PC-9 (cell line): ENCODE measurements around the gene KCTD6. TPM values are rescaled to one million over a fixed set of nuclear protein-coding genes. Genes with fewer than 3 reads are reported as not detected.

Experiments used
- BruUV-seq: library from RNA; stranded (reverse); fragments of 400-500 nt; replicated peaks from 2 replicates; lab custom pipeline; 2021; lab: Mats Ljungman, UMichigan
- CTCF ChIA-PET: fragments of 300-600 bp; sonication (Branson Sonifier 250); formaldehyde crosslinking; loops from one replicate; lab custom pipeline; 2022; ENCODE audit warnings: antibody characterized with exemption; lab: Charles Lee
- POLR2A ChIA-PET: fragments of 300-600 bp; sonication (Branson Sonifier 250); formaldehyde crosslinking; loops from one replicate; lab custom pipeline; 2022; ENCODE audit warnings: antibody characterized with exemption; ENCODE audit not compliant: unreplicated experiment; lab: Charles Lee
- DNase-seq, 2 experiments: peaks; one replicate each; pipeline versions ENCODE4 v3.0.0 to v3.0.0-alpha.2; 2015 to 2022; ENCODE audit warnings: mixed read lengths in 1 of 2
- H2AFZ ChIP-seq: fragments of 200-600 bp; sonication (generic); 2 replicates; pipeline ENCODE4 v1.8.1; 2017; ENCODE audit warnings: antibody characterized with exemption
- H3F3A ChIP-seq: fragments of 200-600 bp; sonication (generic); 2 replicates; pipeline ENCODE4 v1.8.1; 2017; ENCODE audit warnings: antibody characterized with exemption, mild to moderate bottlenecking, low read depth; ENCODE audit not compliant: insufficient read depth
- H3K27ac ChIP-seq: fragments of 200-600 bp; sonication (generic); 2 replicates; pipeline ENCODE4 v1.6.1; 2016; ENCODE audit warnings: mixed run types
- H3K27me3 ChIP-seq: fragments of 200-600 bp; sonication (generic); 2 replicates; pipeline ENCODE4 v1.6.1; 2016; ENCODE audit warnings: low read depth, mixed run types; ENCODE audit not compliant: insufficient read depth
- H3K36me3 ChIP-seq: fragments of 200-600 bp; sonication (generic); 2 replicates; pipeline ENCODE4 v1.6.1; 2016; ENCODE audit warnings: low read depth, mixed run types
- H3K4me1 ChIP-seq: fragments of 200-600 bp; sonication (generic); replicated peaks from 2 replicates; pipeline ENCODE4 v1.6.1; 2016; ENCODE audit warnings: mixed run types; ENCODE audit not compliant: insufficient read depth
- H3K4me2 ChIP-seq: fragments of 200-600 bp; sonication (generic); 2 replicates; pipeline ENCODE4 v1.6.1; 2017; ENCODE audit warnings: mixed run types
- H3K4me3 ChIP-seq: fragments of 200-600 bp; sonication (generic); 2 replicates; pipeline ENCODE4 v1.6.1; 2016; ENCODE audit warnings: mixed run types
- H3K79me2 ChIP-seq: fragments of 200-600 bp; sonication (generic); 2 replicates; pipeline ENCODE4 v1.6.1; 2017; ENCODE audit warnings: low read depth, mixed run types
- H3K9me2 ChIP-seq: fragments of 200-600 bp; sonication (generic); 2 replicates; pipeline ENCODE4 v1.8.1; 2017; ENCODE audit warnings: mild to moderate bottlenecking; ENCODE audit not compliant: insufficient read depth
- H3K9me3 ChIP-seq: fragments of 200-600 bp; sonication (generic); 2 replicates; pipeline ENCODE4 v1.8.1; 2016; ENCODE audit warnings: low read depth; ENCODE audit not compliant: insufficient read depth
- H4K20me1 ChIP-seq: fragments of 200-600 bp; sonication (generic); 2 replicates; pipeline ENCODE4 v1.8.1; 2017; ENCODE audit not compliant: insufficient read depth
- CTCF ChIP-seq: fragments of 200-600 bp; sonication (generic); conservative IDR thresholded peaks from 2 replicates; pipeline ENCODE4 v1.6.1; 2017; ENCODE audit warnings: mixed run types, antibody characterized with exemption, mild to moderate bottlenecking, moderate library complexity
- EZH2 ChIP-seq: fragments of 200-600 bp; sonication (generic); IDR thresholded peaks from 2 replicates; pipeline ENCODE4 v1.8.0; 2017; ENCODE audit warnings: antibody characterized with exemption, low read depth
- intact Hi-C: fragments of 100-400 bp; cut with micrococcal nuclease; formaldehyde crosslinking; loops from one replicate; pipeline ENCODE4 v1.10.0; 2022; ENCODE audit not compliant: unreplicated experiment
- total RNA-seq: library from RNA; stranded (reverse); gene quantifications from 2 replicates; pipeline ENCODE4 v1.2.3, GENCODE V29; 2021

Gene KCTD6
- total RNA-seq, 1 experiment from 2014 or later = 10.3 TPM

- Histone ChIP-seq H3K9me2 (no peaks in the 10 kb centered on the region), H3K36me3 (no peaks in the 10 kb centered on the region), H2AFZ (no peak overlapping the region), H3K27me3 (no peaks in the 10 kb centered on the region), H3K9me3 (no peaks in the 10 kb centered on the region; the same call in 1 of the 2 replicates), H3F3A (0 out of 2 replicates have a peak, but pooled peaks cover 4% of the 10 kb centered on the region), H3K27ac (no peak overlapping the region), H3K4me2 (no peak overlapping the region), H3K4me3 (no peak overlapping the region), H4K20me1 (no peaks in the 10 kb centered on the region), H3K4me1 (peaks cover 23% of the 10 kb centered on the region), H3K79me2 (no peaks in the 10 kb centered on the region)
- BruUV-seq = no TSS peak
- no peak for DNase-seq
- TF ChIP-seq EZH2 (no peak), CTCF (no peak)
- intact Hi-C loops = no loop called here
- ChIA-PET POLR2A (no interaction called here), CTCF (no interaction called here)
Observed at GRCh38 chr3:58478781-58479180, 13.1 kb upstream of the KCTD6 start.

DNA sequence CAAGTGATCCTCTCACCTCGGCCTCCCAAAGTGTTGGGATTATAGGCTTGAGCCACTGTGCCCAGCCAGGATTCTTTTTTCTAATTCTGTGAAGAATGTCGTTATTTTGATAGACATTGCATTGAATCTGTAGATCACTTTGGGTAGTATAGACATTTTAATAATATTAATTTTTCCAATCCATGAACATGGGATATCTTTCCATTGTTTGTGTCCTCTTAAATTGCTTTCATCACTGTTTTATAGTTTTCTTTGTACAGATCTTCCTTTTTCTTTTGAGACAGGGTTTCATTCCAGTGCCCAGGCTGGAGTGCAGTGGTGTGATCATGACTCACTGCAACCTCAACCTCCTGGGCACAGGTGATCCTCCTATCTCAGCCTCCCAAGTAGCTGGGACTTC is 11.6 kb upstream of the KCTD6 start:
- no peak overlapping the region for H3K4me2 ChIP-seq
- H3K4me1 ChIP-seq = peaks cover 8% of the 10 kb centered on the region
- CTCF ChIA-PET = no interaction called here
- no peaks in the 10 kb centered on the region for H3K36me3 ChIP-seq
- POLR2A ChIA-PET = no interaction called here
- no peak overlapping the region for H3K27ac ChIP-seq
- 0 out of 2 replicates have a peak, but pooled peaks cover 4% of the 10 kb centered on the region for H3F3A ChIP-seq
- H3K9me2 ChIP-seq = no peaks in the 10 kb centered on the region
- H3K27me3 ChIP-seq = no peaks in the 10 kb centered on the region
- no peak overlapping the region for H2AFZ ChIP-seq
- H4K20me1 ChIP-seq = no peaks in the 10 kb centered on the region
- no peak for DNase-seq
- intact Hi-C loops = no loop called here
- no peaks in the 10 kb centered on the region for H3K79me2 ChIP-seq
- BruUV-seq = no TSS peak
- no peak overlapping the region for H3K4me3 ChIP-seq
- H3K9me3 ChIP-seq = no peaks in the 10 kb centered on the region; the same call in 1 of the 2 replicates
- TF ChIP-seq EZH2 (no peak), CTCF (no peak)

DNA sequence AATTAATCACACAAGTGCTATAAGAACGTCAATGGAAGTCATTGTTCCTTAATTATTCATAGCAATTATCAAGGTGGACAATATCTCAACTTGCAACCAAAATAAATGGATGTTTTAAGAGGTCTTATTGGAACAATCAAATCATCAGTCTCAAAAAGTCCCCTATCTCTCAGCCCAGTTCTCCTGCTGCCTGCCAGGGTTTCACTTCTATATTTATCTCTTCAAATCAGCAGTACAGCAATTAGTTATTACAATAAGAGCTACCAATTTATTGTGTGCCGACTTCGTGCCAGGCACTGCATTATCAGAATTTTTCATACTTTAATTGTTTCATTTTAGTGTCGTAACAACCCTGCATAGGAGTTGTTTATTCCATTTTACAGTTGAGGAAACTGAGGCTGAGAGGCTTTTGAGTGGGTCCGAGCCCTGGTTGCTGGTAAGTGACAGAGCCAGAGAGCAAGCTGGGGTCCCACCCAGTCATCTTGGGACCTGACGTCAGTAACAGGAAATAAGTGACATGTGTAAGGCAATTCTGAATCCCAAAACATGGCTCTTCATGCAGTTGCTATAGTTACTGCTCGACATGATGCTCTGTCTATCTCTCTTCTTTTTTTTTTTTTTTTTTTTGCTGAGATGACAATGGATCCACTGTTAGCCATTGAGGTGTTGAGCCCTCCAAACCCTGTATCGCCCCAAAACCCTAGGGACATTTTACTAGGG is 8.8 kb upstream of the KCTD6 start:
- no peaks in the 10 kb centered on the region; the same call in 1 of the 2 replicates for H3K9me3 ChIP-seq
- H3K27me3 ChIP-seq = no peaks in the 10 kb centered on the region
- CTCF ChIA-PET = no interaction called here
- no peaks in the 10 kb centered on the region for H4K20me1 ChIP-seq
- no peaks in the 10 kb centered on the region for H3K9me2 ChIP-seq
- 0 out of 2 replicates have a peak, but pooled peaks cover 4% of the 10 kb centered on the region for H3F3A ChIP-seq
- no peak overlapping the region for H3K4me3 ChIP-seq
- H3K79me2 ChIP-seq = no peaks in the 10 kb centered on the region
- POLR2A ChIA-PET = no interaction called here
- intact Hi-C loops = no loop called here
- H3K4me2 ChIP-seq = no peak overlapping the region
- H2AFZ ChIP-seq = no peak overlapping the region
- H3K27ac ChIP-seq = no peak overlapping the region
- DNase-seq = no peak
- peaks cover 18% of the 10 kb centered on the region for H3K4me1 ChIP-seq
- no peak for TF ChIP-seq EZH2
- TF ChIP-seq CTCF = no peak
- BruUV-seq = no TSS peak
- no peaks in the 10 kb centered on the region for H3K36me3 ChIP-seq
